GM12873 (cell line): ENCODE results near the gene FBXO48.

Experiments used
- TF ChIP-seq, protein P1 (sequence below): IDR thresholded peaks from 2 replicates; pipeline ENCODE4 v1.5.1; 2012; ENCODE audit warnings: low read depth, mild to moderate bottlenecking, moderate library complexity, low read length, control low read depth; ENCODE audit not compliant: insufficient read depth; ENCODE audit errors: missing control alignments

Gene FBXO48

DNA sequence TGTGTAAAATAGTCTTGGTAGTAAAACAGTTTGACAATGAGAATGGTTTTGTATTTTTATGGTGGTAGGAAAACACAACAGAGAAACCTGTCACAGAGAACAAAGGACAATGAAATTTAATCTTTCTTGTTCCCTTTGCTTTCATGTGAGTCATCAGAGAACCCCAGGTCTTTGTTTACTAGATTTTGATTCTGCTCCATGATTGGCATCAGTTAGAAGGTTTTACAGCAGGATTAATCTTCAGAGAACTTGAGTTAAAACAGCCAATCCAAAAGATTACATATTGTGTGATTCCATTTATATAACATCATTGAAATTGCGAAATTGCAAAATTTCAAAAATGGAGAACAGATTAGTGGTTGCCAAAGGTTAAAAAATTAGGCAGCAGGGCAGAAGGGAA, 2.8 kb upstream of the FBXO48 start:
- TF ChIP-seq, protein P1, sequence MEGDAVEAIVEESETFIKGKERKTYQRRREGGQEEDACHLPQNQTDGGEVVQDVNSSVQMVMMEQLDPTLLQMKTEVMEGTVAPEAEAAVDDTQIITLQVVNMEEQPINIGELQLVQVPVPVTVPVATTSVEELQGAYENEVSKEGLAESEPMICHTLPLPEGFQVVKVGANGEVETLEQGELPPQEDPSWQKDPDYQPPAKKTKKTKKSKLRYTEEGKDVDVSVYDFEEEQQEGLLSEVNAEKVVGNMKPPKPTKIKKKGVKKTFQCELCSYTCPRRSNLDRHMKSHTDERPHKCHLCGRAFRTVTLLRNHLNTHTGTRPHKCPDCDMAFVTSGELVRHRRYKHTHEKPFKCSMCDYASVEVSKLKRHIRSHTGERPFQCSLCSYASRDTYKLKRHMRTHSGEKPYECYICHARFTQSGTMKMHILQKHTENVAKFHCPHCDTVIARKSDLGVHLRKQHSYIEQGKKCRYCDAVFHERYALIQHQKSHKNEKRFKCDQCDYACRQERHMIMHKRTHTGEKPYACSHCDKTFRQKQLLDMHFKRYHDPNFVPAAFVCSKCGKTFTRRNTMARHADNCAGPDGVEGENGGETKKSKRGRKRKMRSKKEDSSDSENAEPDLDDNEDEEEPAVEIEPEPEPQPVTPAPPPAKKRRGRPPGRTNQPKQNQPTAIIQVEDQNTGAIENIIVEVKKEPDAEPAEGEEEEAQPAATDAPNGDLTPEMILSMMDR, result no peak

DNA sequence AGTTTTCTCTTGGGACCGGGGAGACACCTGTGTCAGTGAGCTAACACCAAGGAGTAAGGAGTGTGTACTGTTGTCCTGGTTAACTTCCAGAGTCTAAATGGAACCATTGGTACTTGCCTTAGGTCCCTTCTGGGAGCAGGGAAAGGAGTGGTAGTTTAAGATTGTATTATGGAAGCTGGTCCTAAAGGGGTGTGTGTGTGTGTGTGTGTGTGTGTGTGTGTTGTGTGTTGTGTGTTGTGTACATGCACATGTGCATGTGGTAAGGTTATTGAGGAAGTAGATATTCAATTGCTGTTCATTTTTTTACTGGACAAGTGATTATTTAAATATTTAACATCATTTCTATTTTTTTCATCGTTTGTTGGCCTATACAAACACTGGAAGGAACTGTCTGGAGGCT, 1.7 kb upstream of the FBXO48 start:
- TF ChIP-seq, protein P1, result no peak

DNA sequence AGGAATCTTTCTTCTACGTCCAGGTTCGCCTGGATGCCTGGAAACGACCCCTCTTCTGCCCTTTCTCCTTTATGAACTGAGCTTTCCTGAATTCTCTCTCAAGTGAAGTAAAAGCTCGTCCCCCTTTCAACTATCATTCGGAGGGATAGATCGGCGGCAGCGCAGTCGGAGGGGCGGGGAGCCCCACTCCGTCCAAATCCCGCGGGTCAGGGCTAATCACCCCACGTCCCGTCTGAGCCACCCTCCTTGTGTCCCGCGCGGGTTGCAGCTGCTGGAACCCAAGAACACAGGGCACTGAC, 367 bp downstream of the FBXO48 start:
- TF ChIP-seq, protein P1, result no peak

DNA sequence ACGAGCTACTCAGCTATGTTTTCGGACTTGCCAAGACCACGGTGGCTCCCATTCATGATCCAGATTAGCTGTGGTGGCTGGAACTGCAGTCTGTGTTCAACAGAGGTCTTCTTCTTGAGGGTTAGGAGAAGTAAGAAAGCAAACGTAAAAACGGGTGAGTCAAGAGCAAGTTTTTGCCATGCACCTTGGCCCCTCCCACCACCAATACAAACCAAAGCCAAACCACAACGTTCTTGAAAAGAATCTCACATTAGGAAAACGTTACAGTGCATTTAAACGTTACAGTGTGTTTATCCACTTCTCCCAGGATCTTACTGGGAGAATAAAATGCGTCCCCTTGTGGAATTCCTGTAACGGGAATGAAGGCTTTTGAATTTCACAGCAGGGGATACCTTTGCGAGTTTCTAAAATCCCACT, 725 bp downstream of the FBXO48 start:
- TF ChIP-seq, protein P1, result no peak

DNA sequence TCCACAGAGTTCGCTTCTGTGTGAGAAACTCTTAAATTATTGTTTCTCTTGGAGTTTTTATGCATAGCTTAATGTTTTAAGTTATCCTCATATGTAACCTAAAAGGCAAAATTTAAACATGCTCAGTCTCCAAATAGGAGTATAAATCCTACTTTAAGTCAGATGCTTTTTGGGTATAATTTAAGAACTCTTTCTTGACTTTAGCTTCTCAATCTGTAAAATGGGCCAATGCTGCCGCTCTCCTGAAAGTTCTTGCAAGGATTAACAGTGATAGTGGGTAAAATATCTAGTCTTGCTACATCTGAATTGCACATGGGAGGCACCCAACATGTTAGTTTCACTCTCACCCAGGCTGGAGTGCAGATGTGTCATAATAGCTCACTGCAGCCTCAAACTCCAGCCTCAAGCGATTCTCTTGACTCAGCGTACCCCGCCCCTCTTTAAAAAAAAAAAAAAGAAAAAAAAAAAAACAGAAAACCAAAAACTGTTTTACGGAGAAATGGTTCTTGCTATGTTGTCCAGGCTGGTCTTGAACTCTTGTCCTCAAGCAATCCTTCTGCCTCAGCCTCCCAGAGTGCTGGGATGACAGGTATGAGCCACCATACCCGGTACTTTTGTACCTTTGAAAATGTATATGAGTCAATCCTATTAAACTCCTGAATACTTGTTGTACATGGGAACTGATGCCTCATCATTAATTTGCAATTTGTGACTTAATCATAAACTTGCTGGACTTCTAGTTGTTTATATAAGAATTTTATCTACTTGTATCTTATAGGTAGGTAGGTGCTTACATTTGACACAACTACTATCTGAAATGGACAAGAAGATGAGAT, 1.8 kb downstream of the FBXO48 start:
- TF ChIP-seq, protein P1, result no peak

DNA sequence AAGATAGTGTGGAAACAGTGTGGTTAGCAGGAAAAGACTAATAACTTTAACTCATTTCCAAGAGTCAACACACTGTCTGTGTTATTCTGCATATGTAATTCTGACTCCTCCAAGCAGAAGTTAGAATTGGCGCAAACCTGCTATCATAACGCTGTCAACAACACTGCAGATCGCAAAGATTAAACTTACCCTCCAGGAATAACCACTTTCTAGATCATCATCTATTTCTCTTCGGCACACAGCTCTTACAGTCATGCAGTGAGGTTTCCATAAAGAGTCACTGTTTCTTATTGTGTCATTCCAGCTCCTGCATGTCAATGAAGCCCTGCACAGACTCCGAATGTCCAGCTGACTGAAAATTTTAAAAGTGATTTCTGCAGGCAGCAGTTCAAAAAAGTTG, 2.4 kb downstream of the FBXO48 start:
- TF ChIP-seq, protein P1, result no peak

DNA sequence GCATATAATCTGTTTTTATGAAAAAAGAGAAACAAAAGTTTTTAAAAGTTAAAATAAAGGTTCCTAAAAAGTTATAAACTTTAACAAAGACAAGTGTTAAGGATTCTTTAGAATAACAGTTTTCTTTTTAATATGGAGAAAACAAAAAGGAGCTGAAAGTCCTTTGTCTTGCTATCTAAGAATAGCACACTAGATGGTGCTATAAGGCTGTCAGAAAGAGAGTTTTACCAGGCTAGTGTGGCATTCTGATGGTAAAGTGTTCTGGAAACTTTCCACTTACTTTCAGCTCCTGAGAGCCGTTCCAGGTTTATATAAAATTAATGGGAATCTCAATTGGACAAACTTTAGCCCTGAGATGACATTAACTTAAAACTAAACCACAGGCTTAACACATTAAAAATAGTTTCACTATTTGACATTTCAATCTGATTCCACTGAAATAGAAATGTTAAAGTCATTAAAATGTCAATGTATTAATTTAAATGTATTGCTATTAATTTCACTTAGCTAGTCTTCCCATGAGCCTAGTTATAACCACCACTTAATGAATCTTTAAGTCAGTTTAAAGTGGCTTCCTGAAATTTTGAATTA, 3.7 kb downstream of the FBXO48 start:
- TF ChIP-seq, protein P1, result peak; percentile 71
